GM12865 (cell line): ENCODE measurements around the gene ETS1.

Experiments
- DNase-seq: peaks from one replicate; pipeline ENCODE4 v3.0.0; 2010; ENCODE audit warnings: low read depth
- H3K4me3 ChIP-seq: 2 replicates; pipeline ENCODE4 v1.5.1; 2011; ENCODE audit warnings: mild to moderate bottlenecking, low read depth, low read length, control low read depth
- TF ChIP-seq, protein P1 (sequence below): IDR thresholded peaks from 2 replicates; pipeline ENCODE4 v1.5.1; 2011; ENCODE audit warnings: low read length, control low read depth, low read depth, inconsistent platforms; ENCODE audit not compliant: insufficient read depth; ENCODE audit errors: missing control alignments

Gene ETS1

DNA sequence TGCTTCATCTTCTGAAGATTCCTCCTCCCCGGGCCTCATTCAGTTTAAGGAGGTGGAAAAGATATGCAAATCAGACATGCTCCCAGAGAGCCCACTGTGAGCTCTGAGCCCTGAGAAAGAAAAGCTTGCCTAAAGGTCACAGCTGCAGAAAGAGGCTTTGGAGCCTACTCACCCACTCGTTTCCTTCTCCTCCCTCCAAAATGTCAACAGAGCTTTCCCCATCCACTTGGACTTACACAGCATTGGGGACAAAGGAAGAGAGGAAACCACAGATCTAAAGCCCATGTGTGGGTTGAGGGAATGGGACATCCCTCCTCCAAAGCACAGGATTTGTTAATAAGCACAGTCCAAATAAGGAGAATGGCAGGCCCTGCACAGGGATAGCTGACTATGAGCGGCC is 158.4 kb downstream of the ETS1 start:
- no peak overlapping the region for H3K4me3 ChIP-seq
- no peak for DNase-seq
- TF ChIP-seq, protein P1, sequence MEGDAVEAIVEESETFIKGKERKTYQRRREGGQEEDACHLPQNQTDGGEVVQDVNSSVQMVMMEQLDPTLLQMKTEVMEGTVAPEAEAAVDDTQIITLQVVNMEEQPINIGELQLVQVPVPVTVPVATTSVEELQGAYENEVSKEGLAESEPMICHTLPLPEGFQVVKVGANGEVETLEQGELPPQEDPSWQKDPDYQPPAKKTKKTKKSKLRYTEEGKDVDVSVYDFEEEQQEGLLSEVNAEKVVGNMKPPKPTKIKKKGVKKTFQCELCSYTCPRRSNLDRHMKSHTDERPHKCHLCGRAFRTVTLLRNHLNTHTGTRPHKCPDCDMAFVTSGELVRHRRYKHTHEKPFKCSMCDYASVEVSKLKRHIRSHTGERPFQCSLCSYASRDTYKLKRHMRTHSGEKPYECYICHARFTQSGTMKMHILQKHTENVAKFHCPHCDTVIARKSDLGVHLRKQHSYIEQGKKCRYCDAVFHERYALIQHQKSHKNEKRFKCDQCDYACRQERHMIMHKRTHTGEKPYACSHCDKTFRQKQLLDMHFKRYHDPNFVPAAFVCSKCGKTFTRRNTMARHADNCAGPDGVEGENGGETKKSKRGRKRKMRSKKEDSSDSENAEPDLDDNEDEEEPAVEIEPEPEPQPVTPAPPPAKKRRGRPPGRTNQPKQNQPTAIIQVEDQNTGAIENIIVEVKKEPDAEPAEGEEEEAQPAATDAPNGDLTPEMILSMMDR: no peak

DNA sequence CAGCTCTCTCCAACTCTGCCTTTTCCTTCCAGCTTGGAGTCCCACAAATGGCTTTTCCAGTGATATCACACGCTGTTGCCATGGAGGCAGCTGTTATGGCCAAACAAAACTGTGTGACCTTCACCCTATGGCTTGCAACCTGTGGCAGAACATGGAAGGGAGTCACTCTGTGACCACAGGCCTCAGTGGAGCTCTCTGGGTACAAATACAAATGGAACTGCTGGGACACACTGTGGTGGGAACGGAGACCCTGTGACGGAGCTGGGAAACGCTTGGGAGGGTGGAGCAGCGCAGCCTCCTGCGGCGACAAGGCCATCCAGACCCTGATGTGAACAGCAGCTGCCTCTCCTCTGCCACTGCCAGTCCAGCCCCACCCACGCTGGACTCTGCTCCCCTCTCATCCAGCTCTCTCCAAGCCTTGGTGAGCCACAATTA is 162.5 kb downstream of the ETS1 start:
- DNase-seq: no peak
- TF ChIP-seq, protein P1: no peak
- no peak overlapping the region for H3K4me3 ChIP-seq

DNA sequence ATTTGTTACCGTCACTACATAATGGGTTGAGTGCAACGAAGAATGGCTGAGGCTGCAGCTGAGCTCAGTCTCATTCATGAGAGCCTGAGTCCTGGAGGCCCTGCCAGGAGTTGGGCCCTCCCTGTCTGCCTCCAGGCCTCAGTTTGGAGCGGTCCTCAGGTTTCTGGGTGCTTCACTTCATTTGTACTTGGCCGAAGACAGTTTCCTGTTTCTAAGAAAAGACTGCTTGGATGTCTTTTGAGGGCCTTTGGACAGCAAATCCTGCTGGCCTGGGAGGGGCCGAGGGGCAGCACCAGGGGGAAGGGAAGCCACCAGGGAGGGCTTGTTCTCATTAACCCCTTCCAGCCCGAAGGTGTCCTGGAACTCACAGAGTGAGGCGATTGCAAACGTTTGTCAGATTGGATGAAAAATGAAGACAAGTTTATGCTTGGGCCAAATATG is 163.1 kb downstream of the ETS1 start:
- TF ChIP-seq, protein P1: no peak
- DNase-seq: no peak
- no peak overlapping the region for H3K4me3 ChIP-seq

DNA sequence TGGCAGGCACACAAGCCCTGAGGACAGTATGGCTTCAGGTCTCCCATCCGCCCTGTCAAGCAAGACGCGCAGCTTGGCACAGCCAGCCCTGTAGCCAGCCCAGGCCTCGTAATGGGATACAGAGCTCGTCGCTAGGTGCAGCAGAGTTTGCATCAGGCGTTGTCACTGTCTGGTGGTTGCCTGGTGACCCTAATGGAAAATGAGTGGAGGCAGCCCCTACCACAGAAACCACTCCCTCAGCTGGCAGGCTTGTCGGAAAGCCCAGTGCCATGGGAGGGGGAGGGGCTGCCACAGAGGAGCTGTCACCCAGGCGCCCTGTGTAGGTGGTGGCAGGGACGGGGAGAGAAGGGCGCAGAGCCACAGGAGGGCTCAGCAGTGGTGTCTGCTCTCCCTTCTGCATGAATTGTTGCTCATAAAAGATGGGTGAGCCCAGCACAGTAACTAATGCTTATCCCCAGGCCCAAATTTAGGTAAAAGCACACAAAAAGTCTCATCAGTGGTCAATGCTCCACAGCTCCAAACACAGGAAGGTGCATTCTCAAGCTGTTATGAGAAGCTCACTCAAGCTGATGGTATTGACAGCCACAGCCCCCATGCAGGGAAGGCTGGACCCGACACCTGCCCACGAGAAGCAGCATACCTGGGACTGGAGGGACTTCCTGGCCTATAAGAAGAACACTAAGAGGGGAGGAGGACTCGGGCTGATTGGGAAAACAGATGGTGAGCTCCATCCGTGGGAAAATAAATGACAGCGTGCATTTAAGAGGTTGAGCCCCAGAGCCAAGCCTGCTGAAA is 164.6 kb downstream of the ETS1 start:
- H3K4me3 ChIP-seq: no peak overlapping the region
- DNase-seq: peak; percentile 29
- TF ChIP-seq, protein P1: no peak

DNA sequence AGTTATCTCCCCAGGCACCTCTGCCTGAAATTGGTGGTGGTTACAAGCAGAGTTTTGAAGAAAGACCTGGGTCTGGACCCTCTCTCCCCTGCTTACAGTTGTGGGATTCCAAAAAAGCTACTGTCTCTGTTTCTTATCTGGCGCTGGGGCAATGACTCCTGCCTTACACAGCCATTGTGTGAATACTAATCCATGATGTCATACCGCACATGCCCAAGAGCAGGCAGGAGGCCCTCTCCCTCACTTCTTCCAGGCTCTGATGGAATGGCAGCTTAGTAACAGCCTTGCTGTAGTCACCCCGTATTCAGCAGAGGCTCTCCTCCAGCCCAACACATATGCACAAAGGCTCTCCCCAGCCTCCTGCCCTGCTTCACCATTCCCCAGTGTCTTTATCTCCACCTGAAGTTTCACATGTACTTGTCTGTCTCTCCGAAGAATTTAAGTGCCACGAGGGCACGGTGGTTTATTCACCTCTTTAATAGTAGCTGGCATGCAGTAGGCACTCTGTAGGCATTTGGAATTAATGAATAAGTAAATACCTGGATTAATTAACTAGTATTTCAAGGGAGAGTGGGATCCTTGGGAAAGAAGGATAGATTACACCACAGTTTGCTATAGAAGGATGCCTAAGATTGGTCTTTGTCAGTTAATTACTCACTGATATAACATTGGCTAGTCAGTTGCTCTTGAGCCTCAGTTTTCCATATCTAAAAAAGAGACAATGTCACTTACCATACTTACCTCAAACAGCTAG is 165.6 kb downstream of the ETS1 start:
- TF ChIP-seq, protein P1: no peak

DNA sequence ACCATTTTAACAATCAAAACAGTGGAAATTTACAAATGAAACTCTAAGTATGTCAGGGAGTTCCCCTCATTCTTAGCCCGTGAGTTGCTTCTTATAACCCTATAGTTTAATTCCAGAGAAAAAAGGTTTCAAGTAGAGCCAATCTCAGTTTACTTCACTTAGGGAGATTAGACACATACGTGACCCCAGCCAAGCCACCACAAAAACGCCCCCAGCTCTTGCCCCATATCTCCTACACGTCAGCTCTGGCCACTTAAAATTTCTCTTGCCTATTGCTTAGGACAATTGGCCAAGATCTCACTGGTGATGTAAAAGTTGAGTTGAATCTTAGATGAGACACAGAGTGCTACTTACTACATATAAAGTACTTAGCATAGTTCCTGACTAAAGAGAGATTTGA is 166.4 kb downstream of the ETS1 start:
- TF ChIP-seq, protein P1: no peak
- no peak for DNase-seq
- no peak overlapping the region for H3K4me3 ChIP-seq

More for the DNA sequence above, 165.6 kb downstream of the ETS1 start:
- DNase-seq: no peak
- no peak overlapping the region for H3K4me3 ChIP-seq
